A673 (cell line): ENCODE measurements around the gene CCND2.

Source experiments
- CTCF ChIP-seq: fragments of 300-800, 200-600 bp; sonication (generic); conservative IDR thresholded peaks from 2 replicates; pipeline ENCODE4 v1.5.1; 2017; ENCODE audit warnings: low read depth, mild to moderate bottlenecking, antibody characterized with exemption, low read length, moderate library complexity, mixed read lengths
- EZH2 ChIP-seq: fragments of 200-600 bp; sonication (generic); IDR thresholded peaks from 2 replicates; pipeline ENCODE4 v1.6.1; 2017; ENCODE audit warnings: borderline replicate concordance, low read depth, mild to moderate bottlenecking, mixed read lengths, antibody characterized with exemption, low read length; ENCODE audit not compliant: poor library complexity, severe bottlenecking

GRCh38 chr12:4256043-4256826, 17.3 kb upstream of the CCND2 start:
- TF ChIP-seq EZH2 (no peak), CTCF (no peak)
